HG02798 (cell line): ENCODE results near the gene SFTPD.
"Not testable (repeated sequence)": the region's sequence is repeated elsewhere in the genome, so short reads cannot be mapped to it uniquely, and the experiment has no call there.

ENCODE experiments used
- ATAC-seq: cut with Tn5 transposase; IDR thresholded peaks from one replicate; pipeline ENCODE4 v1.9.1; 2021; ENCODE audit warnings: mild to moderate bottlenecking; ENCODE audit not compliant: unreplicated experiment, poor library complexity

SFTPD gene

GRCh38 chr10:79948976-79949722 lies at the start of gene SFTPD:
SFTPD (minus strand) TSS chr10:79949105; CDS start chr10:79946659, 2,446 bp downstream.
- no peak for ATAC-seq

GRCh38 chr10:79995979-79996634 lies 47.2 kb upstream of the SFTPD start:
- no peak for ATAC-seq

GRCh38 chr10:79994556-79994955 lies 45.7 kb upstream of the SFTPD start:
- ATAC-seq: no peak

- not testable (repeated sequence) for ATAC-seq
Measured at GRCh38 chr10:79988199-79988598, 39.3 kb upstream of the SFTPD start.

GRCh38 chr10:79986661-79987060 lies 37.8 kb upstream of the SFTPD start:
- ATAC-seq: not testable (repeated sequence)

GRCh38 chr10:79985481-79986072 lies 36.7 kb upstream of the SFTPD start:
- ATAC-seq: no peak

- peak; percentile 80 for ATAC-seq
Measured at GRCh38 chr10:79984851-79985250, 35.9 kb upstream of the SFTPD start.

- ATAC-seq: no peak
Measured at GRCh38 chr10:79983286-79983909, 34.5 kb upstream of the SFTPD start.

GRCh38 chr10:79982861-79983260 lies 34.0 kb upstream of the SFTPD start:
- ATAC-seq: no peak

GRCh38 chr10:79982362-79982800 lies 33.5 kb upstream of the SFTPD start:
- ATAC-seq: no peak

- ATAC-seq: no peak
Measured at GRCh38 chr10:79981450-79982361, 32.8 kb upstream of the SFTPD start.

- ATAC-seq: no peak
Measured at GRCh38 chr10:79980711-79981110, 31.8 kb upstream of the SFTPD start.

GRCh38 chr10:79979976-79980687 lies 31.2 kb upstream of the SFTPD start:
- ATAC-seq: no peak

- ATAC-seq: no peak
Measured at GRCh38 chr10:79979310-79979975, 30.5 kb upstream of the SFTPD start.

GRCh38 chr10:79976999-79977398 lies 28.1 kb upstream of the SFTPD start:
- ATAC-seq: no peak

GRCh38 chr10:79970062-79970461 lies 21.2 kb upstream of the SFTPD start:
- no peak for ATAC-seq

GRCh38 chr10:79947787-79948424 lies 999 bp downstream of the SFTPD start:
- no peak for ATAC-seq

GRCh38 chr10:79947083-79947415 lies 1.9 kb downstream of the SFTPD start:
- ATAC-seq: no peak
